ENCODE data around the gene NHEJ1.

NHEJ1 gene

DNA sequence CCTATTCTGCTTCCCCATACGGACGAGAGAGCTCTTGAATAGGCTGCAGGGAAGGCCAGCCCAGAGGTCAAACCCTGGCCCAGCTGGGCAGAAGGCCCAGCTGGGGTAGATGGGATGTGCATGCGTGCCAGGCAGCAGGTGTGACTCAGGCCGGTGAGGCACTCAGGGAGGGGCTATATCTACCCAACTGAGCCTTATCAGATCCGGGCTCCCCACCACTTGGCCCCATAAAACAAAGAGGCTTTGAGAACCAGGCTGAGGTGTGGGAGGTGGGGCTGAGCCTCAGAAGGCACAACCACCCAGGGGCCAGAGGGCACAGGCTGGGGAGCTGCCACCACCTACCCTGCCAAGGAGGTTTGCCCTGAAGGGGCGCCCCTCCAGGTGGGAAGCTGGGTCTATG lies 111.3 kb downstream of the NHEJ1 start:
- Histone ChIP-seq H3K36me3 (ENCODE audit: control insufficient read depth, low read length) (no peaks in the 10 kb centered on the region), H3K79me2 (ENCODE audit: control insufficient read depth, low read length) (no peaks in the 10 kb centered on the region), H3K4me3 (ENCODE audit: low read length) (no peak overlapping the region), H3K27ac (ENCODE audit: low read depth, low read length) (no peak overlapping the region), H3K27me3 (ENCODE audit: control insufficient read depth, low read length) (peaks cover 5% of the 10 kb centered on the region), H3F3A (ENCODE audit: control insufficient read depth, insufficient read depth) (no peaks in the 10 kb centered on the region), H3K9me3 (ENCODE audit: control insufficient read depth, insufficient read depth, low read length) (no peaks in the 10 kb centered on the region), H3K4me2 (ENCODE audit: low read length) (no peak overlapping the region), H4K20me1 (ENCODE audit: control insufficient read depth, insufficient read depth, low read depth, low read length) (no peaks in the 10 kb centered on the region), H3K4me1 (ENCODE audit: control insufficient read depth, low read length) (no peaks in the 10 kb centered on the region), H3K9me2 (replicated peaks; ENCODE audit: control insufficient read depth, low read length) (no peaks in the 10 kb centered on the region)
- TF ChIP-seq, protein P1, sequence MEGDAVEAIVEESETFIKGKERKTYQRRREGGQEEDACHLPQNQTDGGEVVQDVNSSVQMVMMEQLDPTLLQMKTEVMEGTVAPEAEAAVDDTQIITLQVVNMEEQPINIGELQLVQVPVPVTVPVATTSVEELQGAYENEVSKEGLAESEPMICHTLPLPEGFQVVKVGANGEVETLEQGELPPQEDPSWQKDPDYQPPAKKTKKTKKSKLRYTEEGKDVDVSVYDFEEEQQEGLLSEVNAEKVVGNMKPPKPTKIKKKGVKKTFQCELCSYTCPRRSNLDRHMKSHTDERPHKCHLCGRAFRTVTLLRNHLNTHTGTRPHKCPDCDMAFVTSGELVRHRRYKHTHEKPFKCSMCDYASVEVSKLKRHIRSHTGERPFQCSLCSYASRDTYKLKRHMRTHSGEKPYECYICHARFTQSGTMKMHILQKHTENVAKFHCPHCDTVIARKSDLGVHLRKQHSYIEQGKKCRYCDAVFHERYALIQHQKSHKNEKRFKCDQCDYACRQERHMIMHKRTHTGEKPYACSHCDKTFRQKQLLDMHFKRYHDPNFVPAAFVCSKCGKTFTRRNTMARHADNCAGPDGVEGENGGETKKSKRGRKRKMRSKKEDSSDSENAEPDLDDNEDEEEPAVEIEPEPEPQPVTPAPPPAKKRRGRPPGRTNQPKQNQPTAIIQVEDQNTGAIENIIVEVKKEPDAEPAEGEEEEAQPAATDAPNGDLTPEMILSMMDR (IDR thresholded peaks at IDR 0.05; ENCODE audit: low read depth, low read length, poor library complexity, severe bottlenecking), result no peak
- TF ChIP-seq EZH2phosphoT487 (IDR thresholded peaks at IDR 0.05; ENCODE audit: borderline replicate concordance, low read length), result no peak

GRCh38 chr2:219045937-219046550 lies 114.6 kb downstream of the NHEJ1 start:
- peaks cover 3% of the 10 kb centered on the region for H3K27me3 ChIP-seq (ENCODE audit: control insufficient read depth, low read length)
- H3K4me3 ChIP-seq (ENCODE audit: low read length), result no peak overlapping the region
- no peaks in the 10 kb centered on the region for H3K9me2 ChIP-seq (replicated peaks; ENCODE audit: control insufficient read depth, low read length)
- no peaks in the 10 kb centered on the region for H3F3A ChIP-seq (ENCODE audit: control insufficient read depth, insufficient read depth)
- H3K79me2 ChIP-seq (ENCODE audit: control insufficient read depth, low read length), result no peaks in the 10 kb centered on the region
- TF ChIP-seq EZH2phosphoT487 (IDR thresholded peaks at IDR 0.05; ENCODE audit: borderline replicate concordance, low read length), result no peak
- TF ChIP-seq, protein P1 (IDR thresholded peaks at IDR 0.05; ENCODE audit: low read depth, low read length, poor library complexity, severe bottlenecking), result no peak
- no peaks in the 10 kb centered on the region for H3K9me3 ChIP-seq (ENCODE audit: control insufficient read depth, insufficient read depth, low read length)
- no peaks in the 10 kb centered on the region for H3K4me1 ChIP-seq (ENCODE audit: control insufficient read depth, low read length)
- no peaks in the 10 kb centered on the region for H4K20me1 ChIP-seq (ENCODE audit: control insufficient read depth, insufficient read depth, low read depth, low read length)
- H3K4me2 ChIP-seq (ENCODE audit: low read length), result no peak overlapping the region
- H3K36me3 ChIP-seq (ENCODE audit: control insufficient read depth, low read length), result no peaks in the 10 kb centered on the region
- no peak overlapping the region for H3K27ac ChIP-seq (ENCODE audit: low read depth, low read length)

- Histone ChIP-seq H3F3A (ENCODE audit: control insufficient read depth, insufficient read depth) (no peaks in the 10 kb centered on the region), H3K79me2 (ENCODE audit: control insufficient read depth, low read length) (no peaks in the 10 kb centered on the region), H3K4me1 (ENCODE audit: control insufficient read depth, low read length) (no peaks in the 10 kb centered on the region), H3K9me2 (replicated peaks; ENCODE audit: control insufficient read depth, low read length) (no peaks in the 10 kb centered on the region), H3K4me3 (ENCODE audit: low read length) (no peak overlapping the region), H3K27me3 (ENCODE audit: control insufficient read depth, low read length) (peaks cover 13% of the 10 kb centered on the region), H3K9me3 (ENCODE audit: control insufficient read depth, insufficient read depth, low read length) (no peaks in the 10 kb centered on the region), H3K36me3 (ENCODE audit: control insufficient read depth, low read length) (no peaks in the 10 kb centered on the region), H3K4me2 (ENCODE audit: low read length) (no peak overlapping the region), H3K27ac (ENCODE audit: low read depth, low read length) (no peak overlapping the region), H4K20me1 (ENCODE audit: control insufficient read depth, insufficient read depth, low read depth, low read length) (0 out of 2 replicates have a peak, but pooled peaks cover 5% of the 10 kb centered on the region)
- TF ChIP-seq EZH2phosphoT487 (IDR thresholded peaks at IDR 0.05; ENCODE audit: borderline replicate concordance, low read length), result no peak
- TF ChIP-seq, protein P1 (IDR thresholded peaks at IDR 0.05; ENCODE audit: low read depth, low read length, poor library complexity, severe bottlenecking), result no peak
Observed at GRCh38 chr2:219042750-219043149, 117.9 kb downstream of the NHEJ1 start.

Data from DOHH2 (cell line).